Neural crest cell (in vitro differentiated cells): ENCODE measurements around the gene HES4. TPM values are rescaled to one million over a fixed set of nuclear protein-coding genes. Genes with fewer than 3 reads are reported as not detected.

ENCODE experiments used
- DNase-seq: peaks from one replicate; pipeline ENCODE4 v3.0.0; 2021; ENCODE audit warnings: low read depth, mixed read lengths, low spot score
- H3K27ac Mint-ChIP-seq: one replicate; pipeline ENCODE4 v1.8.0; 2021; ENCODE audit warnings: mild to moderate bottlenecking, mixed read lengths; ENCODE audit not compliant: unreplicated experiment
- H3K27me3 Mint-ChIP-seq: 2 replicates; pipeline ENCODE4 v1.8.0; 2021; ENCODE audit warnings: low read depth, mild to moderate bottlenecking, mixed read lengths
- H3K36me3 Mint-ChIP-seq: 2 replicates; pipeline ENCODE4 v1.8.0; 2021; ENCODE audit warnings: low read depth, mild to moderate bottlenecking, mixed read lengths
- H3K4me1 Mint-ChIP-seq: 2 replicates; pipeline ENCODE4 v1.8.0; 2021; ENCODE audit warnings: mixed read lengths
- H3K4me3 Mint-ChIP-seq: one replicate; pipeline ENCODE4 v1.8.0; 2021; ENCODE audit warnings: mild to moderate bottlenecking, mixed read lengths
- H3K9me3 Mint-ChIP-seq: 2 replicates; pipeline ENCODE4 v1.8.0; 2021; ENCODE audit warnings: mixed read lengths
- total RNA-seq: library from RNA; stranded (reverse); gene quantifications from 2 replicates; pipeline ENCODE4 v1.2.1, GENCODE V29; 2021
- TF ChIP-seq, protein P1 (sequence below): fragments of 200-600 bp; sonication (generic); conservative IDR thresholded peaks from 2 replicates; pipeline ENCODE4 v1.5.0; 2021; ENCODE audit warnings: antibody characterized with exemption, mild to moderate bottlenecking

The HES4 gene
- total RNA-seq, 1 donor from 2014 or later: 35.7 TPM

- TF ChIP-seq, protein P1, sequence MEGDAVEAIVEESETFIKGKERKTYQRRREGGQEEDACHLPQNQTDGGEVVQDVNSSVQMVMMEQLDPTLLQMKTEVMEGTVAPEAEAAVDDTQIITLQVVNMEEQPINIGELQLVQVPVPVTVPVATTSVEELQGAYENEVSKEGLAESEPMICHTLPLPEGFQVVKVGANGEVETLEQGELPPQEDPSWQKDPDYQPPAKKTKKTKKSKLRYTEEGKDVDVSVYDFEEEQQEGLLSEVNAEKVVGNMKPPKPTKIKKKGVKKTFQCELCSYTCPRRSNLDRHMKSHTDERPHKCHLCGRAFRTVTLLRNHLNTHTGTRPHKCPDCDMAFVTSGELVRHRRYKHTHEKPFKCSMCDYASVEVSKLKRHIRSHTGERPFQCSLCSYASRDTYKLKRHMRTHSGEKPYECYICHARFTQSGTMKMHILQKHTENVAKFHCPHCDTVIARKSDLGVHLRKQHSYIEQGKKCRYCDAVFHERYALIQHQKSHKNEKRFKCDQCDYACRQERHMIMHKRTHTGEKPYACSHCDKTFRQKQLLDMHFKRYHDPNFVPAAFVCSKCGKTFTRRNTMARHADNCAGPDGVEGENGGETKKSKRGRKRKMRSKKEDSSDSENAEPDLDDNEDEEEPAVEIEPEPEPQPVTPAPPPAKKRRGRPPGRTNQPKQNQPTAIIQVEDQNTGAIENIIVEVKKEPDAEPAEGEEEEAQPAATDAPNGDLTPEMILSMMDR: no peak
Measured at GRCh38 chr1:965526-966134, 34.3 kb downstream of the HES4 start.

DNA sequence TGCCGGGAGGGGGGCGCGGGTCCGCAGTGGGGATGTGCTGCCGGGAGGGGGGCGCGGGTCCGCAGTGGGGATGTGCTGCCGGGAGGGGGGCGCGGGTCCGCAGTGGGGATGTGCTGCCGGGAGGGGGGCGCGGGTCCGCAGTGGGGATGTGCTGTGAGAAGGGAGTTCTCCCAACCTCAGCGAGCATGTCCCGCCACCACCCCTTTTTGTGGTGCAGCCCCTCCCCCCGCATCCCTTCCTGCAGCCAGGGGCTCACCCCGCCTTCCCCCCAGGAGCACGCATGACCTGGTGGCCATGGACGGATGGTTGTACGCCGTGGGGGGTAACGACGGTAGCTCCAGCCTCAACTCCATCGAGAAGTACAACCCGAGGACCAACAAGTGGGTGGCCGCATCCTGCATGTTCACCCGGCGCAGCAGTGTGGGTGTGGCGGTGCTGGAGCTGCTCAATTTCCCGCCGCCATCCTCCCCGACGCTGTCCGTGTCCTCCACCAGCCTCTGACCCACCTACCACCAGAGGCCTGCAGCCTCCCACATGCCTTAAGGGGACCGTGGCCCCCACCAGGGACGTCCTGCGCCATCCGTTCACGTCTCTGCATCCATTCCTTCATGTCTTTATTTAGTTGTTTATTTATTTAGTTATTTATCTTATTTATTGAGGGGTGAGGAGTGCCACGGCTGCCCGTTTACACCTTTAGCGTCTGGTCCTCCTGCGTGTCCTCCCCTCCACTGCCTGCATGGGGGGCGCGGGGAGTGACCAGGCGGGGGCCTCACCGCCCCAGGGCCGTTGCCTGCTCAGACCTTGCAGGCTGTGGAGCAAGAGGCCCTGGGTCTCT, 35.0 kb downstream of the HES4 start:
- Mint-ChIP-seq H3K36me3 (no peaks in the 10 kb centered on the region), H3K4me3 (peak overlapping the region; percentile 78), H3K27ac (no peak overlapping the region), H3K4me1 (no peaks in the 10 kb centered on the region), H3K27me3 (peaks cover 43% of the 10 kb centered on the region), H3K9me3 (no peaks in the 10 kb centered on the region)
- DNase-seq: no peak
- TF ChIP-seq, protein P1: no peak

More at GRCh38 chr1:965526-966134, 34.3 kb downstream of the HES4 start:
- no peaks in the 10 kb centered on the region for H3K9me3 Mint-ChIP-seq
- peaks cover 46% of the 10 kb centered on the region for H3K27me3 Mint-ChIP-seq
- no peaks in the 10 kb centered on the region for H3K36me3 Mint-ChIP-seq
- no peak overlapping the region for H3K27ac Mint-ChIP-seq
- no peak for DNase-seq
- peak overlapping the region; percentile 31 for H3K4me3 Mint-ChIP-seq
- H3K4me1 Mint-ChIP-seq: no peaks in the 10 kb centered on the region

GRCh38 chr1:963746-964525, 36.0 kb downstream of the HES4 start:
- H3K27ac Mint-ChIP-seq: no peak overlapping the region
- TF ChIP-seq, protein P1: no peak
- no peak for DNase-seq

DNA sequence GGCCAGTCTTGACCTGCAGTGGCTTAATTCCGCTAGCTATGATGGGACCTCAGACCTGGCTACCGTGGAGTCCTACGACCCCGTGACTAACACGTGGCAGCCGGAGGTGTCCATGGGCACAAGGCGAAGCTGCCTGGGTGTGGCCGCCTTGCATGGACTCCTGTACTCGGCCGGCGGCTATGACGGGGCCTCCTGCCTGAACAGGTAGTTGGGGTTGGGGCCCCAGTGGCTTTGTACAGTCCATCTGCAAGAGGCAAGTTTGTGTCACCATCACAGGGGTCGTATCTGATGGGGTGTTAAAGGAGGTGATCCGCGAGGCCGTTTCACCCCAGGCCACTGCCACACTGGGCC, 36.6 kb downstream of the HES4 start:
- H3K36me3 Mint-ChIP-seq: no peaks in the 10 kb centered on the region
- H3K27me3 Mint-ChIP-seq: peaks cover 27% of the 10 kb centered on the region
- TF ChIP-seq, protein P1: no peak
- H3K27ac Mint-ChIP-seq: no peak overlapping the region
- peak overlapping the region; percentile 38 for H3K4me3 Mint-ChIP-seq
- no peak for DNase-seq
- peaks cover 4% of the 10 kb centered on the region for H3K4me1 Mint-ChIP-seq
- H3K9me3 Mint-ChIP-seq: no peaks in the 10 kb centered on the region

More at GRCh38 chr1:963746-964525, 36.0 kb downstream of the HES4 start:
- no peaks in the 10 kb centered on the region for H3K4me1 Mint-ChIP-seq
- H3K9me3 Mint-ChIP-seq: no peaks in the 10 kb centered on the region
- peak overlapping the region; percentile 47 for H3K4me3 Mint-ChIP-seq
- H3K27me3 Mint-ChIP-seq: peaks cover 33% of the 10 kb centered on the region
- no peaks in the 10 kb centered on the region for H3K36me3 Mint-ChIP-seq
